ENCODE measurements around the gene SLCO4A1. TPM values are rescaled to one million over a fixed set of nuclear protein-coding genes. Genes with fewer than 3 reads are reported as not detected.

SLCO4A1 gene
- total and polyA plus RNA-seq, 2 donors (not counting 1 experiment from before 2014, with no cell fraction given), result 0.50 TPM; not detected in 1

- Histone ChIP-seq H3K4me3 (replicated peaks in 1 of 4; ENCODE audit: control extremely low read depth in 1 of 4, insufficient read depth in 1 of 4, low read depth in 3 of 4, low read length in 4 of 4) (no peak overlapping the region), H3K9ac (ENCODE audit: insufficient read depth, low read length) (no peak overlapping the region), H4K20me1 (ENCODE audit: control insufficient read depth, extremely low read depth, insufficient read depth, low read length) (no peaks in the 10 kb centered on the region), H3K4me2 (ENCODE audit: extremely low read depth, insufficient read depth, low read length) (no peak overlapping the region), H3K79me2 (ENCODE audit: control insufficient read depth, insufficient read depth, low read length) (no peaks in the 10 kb centered on the region), H3K27me3 (ENCODE audit: control insufficient read depth, insufficient read depth, low read length) (no peaks in the 10 kb centered on the region), H3K27ac (ENCODE audit: insufficient read depth, low read length) (no peak overlapping the region), H3K36me3 (ENCODE audit: control insufficient read depth, insufficient read depth, low read length) (no peaks in the 10 kb centered on the region), H2AFZ (ENCODE audit: low read length) (no peak overlapping the region), H3K4me1 (ENCODE audit: control insufficient read depth, extremely low read depth, insufficient read depth, low read length) (peaks cover 15% of the 10 kb centered on the region), H3K9me3 (ENCODE audit: control insufficient read depth, insufficient read depth, low read depth, low read length) (no peaks in the 10 kb centered on the region)
- TF ChIP-seq EZH2 (IDR thresholded peaks at IDR 0.05; ENCODE audit: low read length, missing control alignments), result no peak
- no peak for TF ChIP-seq CTCF (conservative IDR thresholded peaks at IDR 0.05 in 1 of 2, IDR thresholded peaks at IDR 0.05 in 1 of 2; ENCODE audit: low read depth in 1 of 2, low read length in 2 of 2)
- no peak for DNase-seq (ENCODE audit: low read depth in 2 of 2)
Observed at GRCh38 chr20:62701161-62702012, 59.1 kb downstream of the SLCO4A1 start.

- H3K4me3 ChIP-seq (replicated peaks in 1 of 4; ENCODE audit: control extremely low read depth in 1 of 4, insufficient read depth in 1 of 4, low read depth in 3 of 4, low read length in 4 of 4), result no peak overlapping the region
- H3K4me2 ChIP-seq (ENCODE audit: extremely low read depth, insufficient read depth, low read length), result no peak overlapping the region
- peaks cover 15% of the 10 kb centered on the region for H3K4me1 ChIP-seq (ENCODE audit: control insufficient read depth, extremely low read depth, insufficient read depth, low read length)
- no peak overlapping the region for H3K9ac ChIP-seq (ENCODE audit: insufficient read depth, low read length)
- no peaks in the 10 kb centered on the region for H3K79me2 ChIP-seq (ENCODE audit: control insufficient read depth, insufficient read depth, low read length)
- DNase-seq (ENCODE audit: low read depth in 2 of 2), result no peak
- no peak for TF ChIP-seq CTCF (conservative IDR thresholded peaks at IDR 0.05 in 1 of 2, IDR thresholded peaks at IDR 0.05 in 1 of 2; ENCODE audit: low read depth in 1 of 2, low read length in 2 of 2)
- TF ChIP-seq EZH2 (IDR thresholded peaks at IDR 0.05; ENCODE audit: low read length, missing control alignments), result no peak
- H3K36me3 ChIP-seq (ENCODE audit: control insufficient read depth, insufficient read depth, low read length), result no peaks in the 10 kb centered on the region
- H3K27ac ChIP-seq (ENCODE audit: insufficient read depth, low read length), result no peak overlapping the region
- no peaks in the 10 kb centered on the region for H4K20me1 ChIP-seq (ENCODE audit: control insufficient read depth, extremely low read depth, insufficient read depth, low read length)
- no peak overlapping the region for H2AFZ ChIP-seq (ENCODE audit: low read length)
- no peaks in the 10 kb centered on the region for H3K9me3 ChIP-seq (ENCODE audit: control insufficient read depth, insufficient read depth, low read depth, low read length)
- no peaks in the 10 kb centered on the region for H3K27me3 ChIP-seq (ENCODE audit: control insufficient read depth, insufficient read depth, low read length)
Observed at GRCh38 chr20:62702013-62702300, 59.7 kb downstream of the SLCO4A1 start.

- Histone ChIP-seq H3K36me3 (ENCODE audit: control insufficient read depth, insufficient read depth, low read length) (no peaks in the 10 kb centered on the region), H3K79me2 (ENCODE audit: control insufficient read depth, insufficient read depth, low read length) (no peaks in the 10 kb centered on the region), H3K4me1 (ENCODE audit: control insufficient read depth, extremely low read depth, insufficient read depth, low read length) (peaks cover 15% of the 10 kb centered on the region), H3K9ac (ENCODE audit: insufficient read depth, low read length) (no peak overlapping the region), H3K4me3 (replicated peaks in 1 of 4; ENCODE audit: control extremely low read depth in 1 of 4, insufficient read depth in 1 of 4, low read depth in 3 of 4, low read length in 4 of 4) (no peak overlapping the region), H2AFZ (ENCODE audit: low read length) (peak overlapping the region; percentile 21), H3K9me3 (ENCODE audit: control insufficient read depth, insufficient read depth, low read depth, low read length) (no peaks in the 10 kb centered on the region), H3K27me3 (ENCODE audit: control insufficient read depth, insufficient read depth, low read length) (peaks cover 2% of the 10 kb centered on the region), H3K4me2 (ENCODE audit: extremely low read depth, insufficient read depth, low read length) (no peak overlapping the region), H3K27ac (ENCODE audit: insufficient read depth, low read length) (peak overlapping the region; percentile 81), H4K20me1 (ENCODE audit: control insufficient read depth, extremely low read depth, insufficient read depth, low read length) (no peaks in the 10 kb centered on the region)
- DNase-seq (ENCODE audit: low read depth in 2 of 2), result peak; percentile 86
- TF ChIP-seq CTCF (conservative IDR thresholded peaks at IDR 0.05 in 1 of 2, IDR thresholded peaks at IDR 0.05 in 1 of 2; ENCODE audit: low read depth in 1 of 2, low read length in 2 of 2) (peak; percentile 36 to 40), EZH2 (IDR thresholded peaks at IDR 0.05; ENCODE audit: low read length, missing control alignments) (no peak)
Observed at GRCh38 chr20:62702895-62703852, 60.9 kb downstream of the SLCO4A1 start.

Measured in fibroblast of lung (primary cell).